ENCODE results near the gene LSM14A.
"Not testable (repeated sequence)": the region's sequence is repeated elsewhere in the genome, so short reads cannot be mapped to it uniquely, and the experiment has no call there.

LSM14A gene

GRCh38 chr19:34187011-34187410, 14.7 kb downstream of the LSM14A start:
- DNase-seq = no peak
- intact Hi-C loops (cut with DNase I) = no loop called here

GRCh38 chr19:34188408-34188807, 16.1 kb downstream of the LSM14A start:
- intact Hi-C loops (cut with DNase I) = no loop called here

DNA sequence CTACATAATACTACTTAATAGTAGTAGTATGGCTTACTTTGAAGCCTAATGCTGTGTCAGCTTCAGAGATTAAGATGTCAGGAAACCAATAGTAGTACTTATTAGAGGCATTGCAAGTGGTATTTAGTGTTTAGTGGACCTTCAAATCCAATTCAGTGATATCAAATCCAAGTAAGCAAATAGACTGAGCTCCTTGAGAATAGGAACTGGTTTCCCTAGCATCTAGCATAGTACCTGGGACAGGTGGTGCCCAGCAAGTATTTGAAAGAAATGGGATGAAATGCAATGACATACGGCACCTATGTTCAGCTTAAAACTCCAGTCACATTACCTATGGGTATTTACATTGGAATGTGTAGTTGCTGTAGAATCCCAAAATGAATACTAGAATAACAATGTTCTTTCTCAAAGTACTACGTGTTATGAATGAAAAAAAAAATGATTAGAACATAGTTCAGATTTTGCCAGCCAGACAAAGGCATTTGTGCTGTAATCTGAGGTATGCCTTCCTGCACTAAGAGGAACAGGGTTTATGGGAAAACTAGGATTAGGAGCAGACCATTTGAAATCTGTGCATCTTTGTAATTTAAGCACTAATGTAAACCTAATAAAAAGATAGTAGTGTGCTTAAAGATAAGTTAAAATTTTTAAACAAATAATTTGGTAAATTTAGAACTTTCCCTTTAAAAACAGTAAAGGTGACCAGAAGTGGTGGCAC, 17.1 kb downstream of the LSM14A start:
- no peak for DNase-seq
- intact Hi-C loops (cut with DNase I) = no loop called here

More at GRCh38 chr19:34188408-34188807, 16.1 kb downstream of the LSM14A start:
- DNase-seq = no peak

DNA sequence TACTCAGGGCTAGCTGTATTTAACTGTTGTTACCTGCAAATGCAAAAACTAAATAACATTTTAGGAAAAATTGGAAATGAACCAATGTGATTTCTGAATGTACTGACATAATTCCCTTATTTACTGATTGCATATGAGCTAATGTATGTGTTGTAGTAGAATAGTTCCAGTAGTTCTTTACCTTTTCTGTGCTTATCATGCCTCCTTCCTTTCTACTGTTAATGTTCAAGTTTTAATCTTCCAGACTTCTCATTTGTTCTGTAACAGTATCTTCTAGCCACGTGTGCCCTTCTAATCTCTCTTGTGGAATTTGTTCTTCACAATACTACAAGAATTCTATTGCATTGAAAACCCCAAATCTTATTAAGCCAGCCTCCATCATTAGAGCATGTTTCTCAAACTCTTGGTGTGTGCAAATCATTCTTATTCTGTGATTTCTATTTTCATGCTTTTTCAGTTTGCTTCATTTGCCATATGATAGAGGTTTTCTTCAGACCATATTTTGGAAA, 17.7 kb downstream of the LSM14A start:
- intact Hi-C loops (cut with DNase I) = no loop called here
- DNase-seq = no peak

DNA sequence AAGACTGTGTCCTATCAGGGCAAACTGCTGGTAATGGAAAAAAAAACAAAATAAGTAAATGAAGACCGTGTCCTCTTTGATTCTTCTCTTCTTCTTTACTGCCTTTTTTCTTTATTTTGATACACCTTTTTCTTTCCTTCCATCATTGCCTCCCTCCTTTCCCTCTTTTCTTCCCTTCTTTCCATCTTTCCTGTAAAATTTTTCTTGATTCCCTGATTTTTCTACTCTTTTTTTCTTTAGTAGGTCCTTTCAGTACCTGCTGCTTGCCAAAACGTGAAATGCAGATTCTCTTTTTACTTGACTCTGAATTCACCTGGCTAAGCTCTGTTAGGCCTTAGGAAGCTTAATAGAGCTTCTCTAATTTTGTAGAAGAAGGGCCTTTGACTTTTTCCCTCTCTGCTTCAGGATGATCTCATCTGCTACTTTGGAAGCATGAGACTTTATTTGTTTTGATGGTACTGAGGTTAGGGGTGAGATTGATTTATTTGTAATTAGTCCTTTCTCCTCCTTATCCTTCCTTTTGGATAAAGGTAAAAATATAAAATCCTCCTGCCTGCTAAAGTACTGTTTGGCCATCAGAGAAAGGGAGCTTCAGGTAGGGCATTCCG, 19.2 kb downstream of the LSM14A start:
- intact Hi-C loops (cut with DNase I) = no loop called here
- DNase-seq = no peak

GRCh38 chr19:34193439-34193838, 21.1 kb downstream of the LSM14A start:
- intact Hi-C loops (cut with DNase I) = no loop called here
- no peak for DNase-seq

DNA sequence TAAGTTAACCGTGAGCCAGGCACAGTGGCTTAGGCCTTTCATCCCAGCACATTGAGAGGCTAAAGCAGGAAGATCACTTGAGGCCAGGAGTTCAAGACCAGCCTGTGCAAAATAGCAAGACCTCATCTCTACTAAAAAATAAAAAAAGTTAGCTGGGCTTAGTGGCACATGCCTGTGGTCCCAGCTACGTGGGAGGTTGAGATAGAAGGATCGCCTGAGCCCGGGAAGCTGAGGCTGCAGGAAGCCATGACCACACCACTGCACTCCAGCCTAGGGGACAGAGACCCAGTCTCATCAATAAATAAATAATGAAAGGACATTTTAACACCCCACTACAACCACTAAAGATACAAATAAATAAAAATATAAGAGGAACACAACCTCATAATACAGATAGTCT, 21.6 kb downstream of the LSM14A start:
- intact Hi-C loops (cut with DNase I) = no loop called here
- DNase-seq = no peak

- no peak for DNase-seq
- intact Hi-C loops (cut with DNase I) = no loop called here
Measured at GRCh38 chr19:34201133-34201532, 28.8 kb downstream of the LSM14A start.

DNA sequence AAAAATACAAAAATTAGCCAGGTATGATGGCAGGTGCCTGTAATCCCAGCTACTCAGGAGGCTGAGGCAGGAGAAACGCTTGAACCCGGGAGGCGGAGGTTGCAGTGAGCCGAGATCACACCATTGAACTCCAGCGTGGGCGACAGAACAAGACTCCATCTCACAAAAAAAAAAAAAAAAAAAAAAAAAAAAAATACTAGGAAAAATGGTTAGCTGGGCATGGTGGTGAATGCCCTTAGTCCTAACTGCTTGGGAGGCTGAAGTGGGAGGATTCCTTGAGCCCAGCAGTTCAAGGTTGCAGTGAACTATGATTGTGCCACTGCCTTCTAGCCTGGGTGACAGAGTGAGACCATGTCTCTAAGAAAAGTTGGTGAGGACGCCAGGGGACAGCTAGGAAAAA, 33.0 kb downstream of the LSM14A start:
- intact Hi-C loops (cut with DNase I); DNase-seq: not testable (repeated sequence)

DNA sequence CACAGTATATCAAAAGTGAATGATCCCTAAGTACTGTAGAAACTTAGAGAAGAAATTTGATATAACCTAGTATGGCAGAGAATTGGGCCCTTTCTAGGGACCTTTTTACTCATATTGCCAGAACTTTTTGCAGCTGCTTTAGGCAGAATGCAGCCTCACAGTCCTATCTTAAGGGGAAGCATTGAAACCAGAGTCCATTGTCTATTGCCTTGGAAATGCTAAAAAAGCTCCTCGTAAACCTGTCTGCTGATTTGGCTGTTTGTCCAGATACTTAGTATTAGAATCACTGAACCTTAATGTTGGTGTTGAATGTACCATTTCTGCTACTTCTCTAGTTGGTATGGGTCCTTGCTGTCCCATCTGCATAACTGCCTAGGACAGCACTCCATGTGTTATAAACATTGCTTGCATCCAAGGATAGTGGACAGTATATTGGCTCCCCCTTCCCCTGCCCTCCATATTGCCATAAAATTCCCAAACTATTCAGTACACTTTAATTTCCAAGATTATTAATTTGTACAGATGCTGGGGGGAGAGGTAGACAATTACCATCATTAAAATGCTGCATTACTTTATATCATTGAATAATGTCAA, 36.1 kb downstream of the LSM14A start:
- intact Hi-C loops (cut with DNase I) = no loop called here
- DNase-seq = no peak

- DNase-seq = no peak
- intact Hi-C loops (cut with DNase I) = no loop called here
Measured at GRCh38 chr19:34209726-34210125, 37.4 kb downstream of the LSM14A start.

GRCh38 chr19:34213283-34213682, 41.0 kb downstream of the LSM14A start:
- no peak for DNase-seq
- intact Hi-C loops (cut with DNase I) = no loop called here

DNA sequence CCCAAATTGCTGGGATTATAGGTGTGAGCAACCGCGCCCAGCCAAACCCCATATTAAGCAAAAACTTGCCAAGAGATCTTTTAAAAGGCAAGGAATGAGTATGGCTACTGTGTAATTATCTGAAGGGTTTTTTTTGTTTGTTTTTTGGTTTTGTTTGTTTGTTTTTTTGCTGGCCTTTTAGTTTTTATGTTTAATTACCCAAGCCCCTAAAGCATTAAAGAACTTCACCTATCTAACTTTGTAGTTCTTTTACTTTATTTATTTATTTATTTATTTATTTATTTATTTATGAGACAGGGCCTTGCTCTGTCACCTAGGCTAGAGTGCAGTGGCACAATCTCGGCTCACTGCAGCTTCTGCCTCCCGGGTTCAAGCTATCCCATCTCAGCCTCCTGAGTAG, 41.7 kb downstream of the LSM14A start:
- intact Hi-C loops (cut with DNase I) = no loop called here
- DNase-seq = no peak

DNA sequence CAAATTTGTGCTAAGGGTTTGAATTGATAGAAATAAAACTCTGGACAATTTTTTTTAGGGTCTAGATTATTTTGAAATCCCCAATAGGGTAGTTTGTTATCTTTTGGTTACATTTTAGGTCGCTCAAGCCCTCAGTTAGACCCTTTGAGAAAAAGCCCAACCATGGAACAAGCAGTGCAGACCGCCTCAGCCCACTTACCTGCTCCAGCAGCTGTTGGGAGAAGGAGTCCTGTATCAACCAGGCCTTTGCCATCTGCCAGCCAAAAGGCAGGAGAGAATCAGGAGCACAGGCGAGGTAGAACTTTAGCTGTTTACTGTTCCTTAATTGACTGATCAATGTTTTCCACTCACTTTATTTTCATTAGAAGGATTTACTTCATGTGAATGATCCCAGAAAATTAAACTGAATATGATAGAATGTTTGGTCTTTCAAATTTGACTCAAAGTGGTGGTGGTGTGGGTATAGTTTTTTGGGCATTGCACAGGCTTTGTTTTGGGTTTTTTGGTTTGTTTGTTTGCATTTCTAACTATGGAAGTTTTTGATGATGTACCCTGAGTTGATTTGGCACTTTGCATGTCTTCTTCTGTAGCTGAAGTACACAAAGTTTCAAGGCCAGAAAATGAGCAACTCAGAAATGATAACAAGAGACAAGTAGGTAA, 42.8 kb downstream of the LSM14A start:
- DNase-seq = no peak
- intact Hi-C loops (cut with DNase I) = no loop called here

DNA sequence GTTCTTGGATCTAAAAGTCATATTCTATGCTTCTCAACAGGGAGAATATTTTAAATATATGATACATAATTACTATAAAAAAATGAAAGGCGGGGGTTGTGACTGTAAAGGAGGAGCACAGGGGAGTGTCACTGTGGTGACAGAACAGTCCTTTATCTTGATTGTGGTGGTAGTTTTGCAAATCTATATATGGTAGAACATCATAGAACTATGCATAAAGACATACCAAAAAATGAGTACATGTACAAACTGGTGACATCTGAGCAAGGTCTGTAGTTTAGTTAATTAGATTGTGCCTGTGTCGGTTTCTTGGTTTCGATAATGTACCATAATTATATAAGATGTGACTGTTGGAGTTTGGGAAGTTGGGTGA, 43.3 kb downstream of the LSM14A start:
- DNase-seq = peak in 2 of 42 donors; percentile 26 to 42
- intact Hi-C loops (cut with DNase I) = no loop called here

- intact Hi-C loops (cut with DNase I); DNase-seq: not testable (repeated sequence)
Measured at GRCh38 chr19:34216745-34217219, 44.5 kb downstream of the LSM14A start.

GRCh38 chr19:34217952-34218817, 45.9 kb downstream of the LSM14A start:
- intact Hi-C loops (cut with DNase I) = no loop called here
- no peak for DNase-seq

DNA sequence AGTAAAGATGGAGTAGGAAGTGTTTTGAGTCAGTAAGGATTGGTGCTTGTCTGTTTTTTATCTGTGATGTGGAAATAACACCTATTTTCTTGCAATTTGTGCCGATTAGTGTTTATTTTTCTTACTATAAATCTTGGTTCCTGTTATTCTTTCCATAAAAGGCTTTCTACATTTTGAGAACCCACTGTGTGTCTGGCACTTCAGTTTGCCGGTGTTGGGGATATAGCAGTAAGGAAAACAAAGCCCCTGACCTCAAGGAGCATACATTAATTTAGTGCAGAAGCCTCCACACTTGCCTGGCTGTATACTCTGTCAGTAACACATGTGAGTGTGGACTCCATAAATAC, 46.5 kb downstream of the LSM14A start:
- intact Hi-C loops (cut with DNase I) = no loop called here
- no peak for DNase-seq

DNA sequence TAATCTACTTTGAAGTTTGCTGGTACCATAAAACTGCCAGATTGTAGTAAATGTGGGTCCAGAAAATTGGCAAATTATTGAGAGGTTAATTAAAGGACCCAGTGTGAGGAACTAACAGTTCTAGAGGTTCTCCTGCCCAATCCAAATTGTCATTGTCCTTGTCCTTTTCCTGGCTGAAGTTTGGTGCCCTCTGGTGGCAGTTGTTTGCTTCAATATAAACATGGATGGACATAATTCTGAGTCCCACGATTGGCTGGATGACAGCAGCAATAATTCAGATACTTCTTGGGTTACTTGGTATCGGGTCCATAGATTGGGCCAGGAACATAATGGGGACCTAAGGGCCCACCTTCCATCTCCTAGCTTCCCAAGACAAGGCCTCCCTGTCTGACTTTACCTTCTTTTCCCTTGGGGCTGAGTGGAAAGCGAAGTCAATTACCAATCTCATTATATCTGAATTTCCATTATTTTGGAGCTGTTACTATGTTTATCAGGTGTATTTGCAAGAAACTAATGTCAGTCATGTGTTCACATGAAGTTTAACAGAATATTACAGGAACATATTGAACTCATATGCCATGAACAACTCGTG, 48.3 kb downstream of the LSM14A start:
- peak in 35 of 42 donors; percentile 29 to 91 (median 66) for DNase-seq
- intact Hi-C loops (cut with DNase I) = no loop called here

Data from head of caudate nucleus (tissue), 42 donors.